ENCODE measurements around the gene CARMIL1.
A peak's percentile ranks its signal among the peaks of the same experiment; 100 is the strongest.
"Not testable (repeated sequence)": the region's sequence is repeated elsewhere in the genome, so short reads cannot be mapped to it uniquely, and the experiment has no call there.

Gene CARMIL1

GRCh38 chr6:25278261-25278913 is 787 bp upstream of the CARMIL1 start:
- no peak for DNase-seq

GRCh38 chr6:25279748-25280343 is 672 bp downstream of the CARMIL1 start:
- peak; percentile 49 for DNase-seq

GRCh38 chr6:25280344-25281074 is 1.3 kb downstream of the CARMIL1 start:
- no peak for DNase-seq

- DNase-seq = no peak
Measured at GRCh38 chr6:25286891-25287290, 7.7 kb downstream of the CARMIL1 start.

GRCh38 chr6:25287941-25288340 is 8.8 kb downstream of the CARMIL1 start:
- no peak for DNase-seq

GRCh38 chr6:25288518-25288917 is 9.3 kb downstream of the CARMIL1 start:
- DNase-seq = no peak

GRCh38 chr6:25290306-25291060 is 11.3 kb downstream of the CARMIL1 start:
- no peak for DNase-seq

- DNase-seq = no peak
Measured at GRCh38 chr6:25292384-25292783, 13.2 kb downstream of the CARMIL1 start.

GRCh38 chr6:25295651-25296050 is 16.5 kb downstream of the CARMIL1 start:
- DNase-seq = no peak

- DNase-seq = no peak
Measured at GRCh38 chr6:25296217-25296905, 17.2 kb downstream of the CARMIL1 start.

GRCh38 chr6:25297039-25297441 is 17.9 kb downstream of the CARMIL1 start:
- DNase-seq = no peak

GRCh38 chr6:25297823-25298522 is 18.8 kb downstream of the CARMIL1 start:
- no peak for DNase-seq

GRCh38 chr6:25298523-25298865 is 19.3 kb downstream of the CARMIL1 start:
- DNase-seq = not testable (repeated sequence)

- no peak for DNase-seq
Measured at GRCh38 chr6:25301362-25301761, 22.2 kb downstream of the CARMIL1 start.

GRCh38 chr6:25302151-25302550 is 23.0 kb downstream of the CARMIL1 start:
- DNase-seq = no peak

GRCh38 chr6:25302677-25303128 is 23.5 kb downstream of the CARMIL1 start:
- DNase-seq = no peak

GRCh38 chr6:25303254-25303653 is 24.1 kb downstream of the CARMIL1 start:
- no peak for DNase-seq

- no peak for DNase-seq
Measured at GRCh38 chr6:25306379-25306778, 27.2 kb downstream of the CARMIL1 start.

GRCh38 chr6:25307805-25308494 is 28.8 kb downstream of the CARMIL1 start:
- DNase-seq = no peak

- DNase-seq = no peak
Measured at GRCh38 chr6:25309886-25310285, 30.7 kb downstream of the CARMIL1 start.

GRCh38 chr6:25311331-25311840 is 32.2 kb downstream of the CARMIL1 start:
- DNase-seq = no peak
